Measurements from ENCODE around the gene RGS7.

The RGS7 gene

DNA sequence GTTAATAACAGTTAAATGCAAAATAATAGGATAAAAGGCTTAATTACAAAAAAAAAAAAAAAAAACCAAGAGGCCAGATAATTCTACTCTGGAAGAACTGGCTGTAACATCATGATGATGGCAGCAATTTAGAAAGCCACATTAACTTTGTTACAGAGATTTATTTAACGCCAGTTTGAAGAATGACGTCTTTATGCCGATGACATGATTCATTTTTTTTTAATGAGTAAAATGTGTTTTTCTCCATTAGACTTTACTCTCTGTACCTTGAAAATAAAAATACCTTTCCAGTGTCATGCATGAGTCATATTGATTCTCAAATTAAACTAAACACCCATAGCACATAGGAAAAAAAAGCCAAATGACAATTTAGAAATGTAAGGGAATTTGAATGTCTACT is 226.1 kb downstream of the RGS7 start:
- no peak for DNase-seq (ENCODE audit: low read depth)
- TF ChIP-seq, protein P1, sequence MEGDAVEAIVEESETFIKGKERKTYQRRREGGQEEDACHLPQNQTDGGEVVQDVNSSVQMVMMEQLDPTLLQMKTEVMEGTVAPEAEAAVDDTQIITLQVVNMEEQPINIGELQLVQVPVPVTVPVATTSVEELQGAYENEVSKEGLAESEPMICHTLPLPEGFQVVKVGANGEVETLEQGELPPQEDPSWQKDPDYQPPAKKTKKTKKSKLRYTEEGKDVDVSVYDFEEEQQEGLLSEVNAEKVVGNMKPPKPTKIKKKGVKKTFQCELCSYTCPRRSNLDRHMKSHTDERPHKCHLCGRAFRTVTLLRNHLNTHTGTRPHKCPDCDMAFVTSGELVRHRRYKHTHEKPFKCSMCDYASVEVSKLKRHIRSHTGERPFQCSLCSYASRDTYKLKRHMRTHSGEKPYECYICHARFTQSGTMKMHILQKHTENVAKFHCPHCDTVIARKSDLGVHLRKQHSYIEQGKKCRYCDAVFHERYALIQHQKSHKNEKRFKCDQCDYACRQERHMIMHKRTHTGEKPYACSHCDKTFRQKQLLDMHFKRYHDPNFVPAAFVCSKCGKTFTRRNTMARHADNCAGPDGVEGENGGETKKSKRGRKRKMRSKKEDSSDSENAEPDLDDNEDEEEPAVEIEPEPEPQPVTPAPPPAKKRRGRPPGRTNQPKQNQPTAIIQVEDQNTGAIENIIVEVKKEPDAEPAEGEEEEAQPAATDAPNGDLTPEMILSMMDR (IDR thresholded peaks at IDR 0.05; ENCODE audit: insufficient read depth, low read depth, low read length, missing control alignments), result no peak

DNA sequence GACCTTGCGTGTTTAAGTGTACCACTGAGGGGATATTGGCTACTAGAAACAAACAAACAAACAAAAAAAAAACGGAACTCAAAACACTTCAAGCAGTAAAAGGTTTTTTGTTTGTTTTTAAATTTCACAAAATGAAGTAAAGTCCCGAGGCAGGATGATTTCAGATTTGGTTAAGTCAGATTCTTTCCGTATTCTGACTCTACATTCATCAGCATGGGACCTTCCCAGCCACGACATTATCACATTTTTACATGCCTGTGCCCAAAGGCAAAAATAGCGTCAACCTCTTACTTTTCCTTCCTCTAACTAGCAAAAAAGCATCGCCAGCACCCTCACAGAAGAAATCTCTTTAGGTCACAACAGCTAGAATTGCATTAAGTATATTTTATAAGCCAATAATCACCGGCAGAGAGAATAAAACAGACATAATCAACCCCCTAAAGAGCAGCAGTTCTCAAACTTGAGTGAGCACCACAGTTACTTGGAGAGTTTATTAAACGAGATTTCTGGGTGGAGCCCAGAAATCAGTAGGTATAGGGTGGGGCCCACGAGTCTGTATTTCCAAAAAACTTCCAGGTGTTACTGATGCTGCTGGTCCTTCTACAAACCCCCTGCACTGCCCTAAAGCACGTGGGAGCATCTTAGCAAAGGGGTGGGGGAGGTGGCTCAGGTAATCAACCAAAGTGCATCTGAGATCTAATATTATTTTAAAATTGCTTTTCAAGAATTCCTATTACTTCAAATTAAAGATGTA is 227.6 kb downstream of the RGS7 start:
- no peak overlapping the region for H3K4me3 ChIP-seq (ENCODE audit: low read depth, low read length)
- DNase-seq (ENCODE audit: low read depth), result no peak
- TF ChIP-seq, protein P1 (IDR thresholded peaks at IDR 0.05; ENCODE audit: insufficient read depth, low read depth, low read length, missing control alignments), result no peak

More for the DNA sequence above, 226.1 kb downstream of the RGS7 start:
- H3K4me3 ChIP-seq (ENCODE audit: low read depth, low read length), result no peak overlapping the region

DNA sequence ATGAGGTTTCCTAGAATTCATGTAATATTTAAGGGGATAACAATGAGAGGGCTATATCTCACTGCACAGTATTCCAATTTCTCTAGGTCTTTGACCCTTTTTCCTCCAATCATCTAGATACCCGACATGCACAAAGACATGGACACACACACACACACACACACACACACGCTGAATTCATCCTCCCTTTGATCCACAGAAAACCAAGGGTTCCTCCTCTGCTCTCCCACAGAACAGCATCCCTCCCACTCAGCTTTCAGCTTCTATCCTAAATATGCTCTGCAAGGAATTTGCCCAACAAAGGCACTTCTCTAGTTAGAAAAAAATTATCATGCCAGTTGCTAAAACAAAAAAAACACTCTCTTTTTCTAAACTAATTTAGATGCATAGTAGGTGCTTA is 231.7 kb downstream of the RGS7 start:
- TF ChIP-seq, protein P1 (IDR thresholded peaks at IDR 0.05; ENCODE audit: insufficient read depth, low read depth, low read length, missing control alignments), result no peak
- no peak overlapping the region for H3K4me3 ChIP-seq (ENCODE audit: low read depth, low read length)
- DNase-seq (ENCODE audit: low read depth), result no peak

DNA sequence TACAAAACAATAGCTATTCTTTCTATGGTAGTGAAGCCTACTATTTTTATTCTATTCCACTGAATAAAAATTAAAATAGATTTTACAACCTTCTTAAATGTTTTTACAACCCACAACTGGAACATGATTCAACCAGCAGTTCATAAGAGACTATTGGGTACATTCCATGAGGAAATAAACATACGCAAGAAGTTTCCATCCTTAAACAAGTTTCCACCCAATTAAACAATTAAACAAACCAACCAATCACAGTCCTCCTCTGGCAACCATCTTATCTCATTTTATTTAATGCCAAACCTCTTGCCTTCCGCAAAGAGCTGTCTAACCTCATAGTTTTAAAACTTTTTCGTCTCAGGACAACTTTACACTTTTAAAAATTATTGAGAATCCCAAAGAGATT is 239.0 kb downstream of the RGS7 start:
- H3K4me3 ChIP-seq (ENCODE audit: low read depth, low read length), result no peak overlapping the region
- DNase-seq (ENCODE audit: low read depth), result no peak
- TF ChIP-seq, protein P1 (IDR thresholded peaks at IDR 0.05; ENCODE audit: insufficient read depth, low read depth, low read length, missing control alignments), result no peak

DNA sequence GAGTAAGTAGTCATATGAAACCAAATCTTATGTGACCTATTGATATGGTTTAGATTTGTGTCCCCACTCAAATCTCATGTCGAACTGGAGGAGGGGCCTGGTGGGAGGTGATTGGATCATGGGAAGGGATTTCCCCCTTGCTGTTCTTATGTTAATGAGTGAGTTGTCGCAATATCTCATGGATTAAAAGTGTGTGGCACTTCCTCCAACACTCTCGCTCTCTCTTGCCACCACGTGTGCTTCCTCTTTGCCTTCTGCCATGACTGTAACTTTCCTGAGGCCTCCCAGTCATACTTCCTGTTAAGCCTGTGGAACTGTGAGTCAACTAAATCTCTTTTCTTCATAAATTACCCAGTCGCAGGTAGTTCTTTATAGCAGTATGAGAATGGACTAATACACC is 241.2 kb downstream of the RGS7 start:
- H3K4me3 ChIP-seq (ENCODE audit: low read depth, low read length), result no peak overlapping the region
- no peak for DNase-seq (ENCODE audit: low read depth)
- TF ChIP-seq, protein P1 (IDR thresholded peaks at IDR 0.05; ENCODE audit: insufficient read depth, low read depth, low read length, missing control alignments), result no peak

DNA sequence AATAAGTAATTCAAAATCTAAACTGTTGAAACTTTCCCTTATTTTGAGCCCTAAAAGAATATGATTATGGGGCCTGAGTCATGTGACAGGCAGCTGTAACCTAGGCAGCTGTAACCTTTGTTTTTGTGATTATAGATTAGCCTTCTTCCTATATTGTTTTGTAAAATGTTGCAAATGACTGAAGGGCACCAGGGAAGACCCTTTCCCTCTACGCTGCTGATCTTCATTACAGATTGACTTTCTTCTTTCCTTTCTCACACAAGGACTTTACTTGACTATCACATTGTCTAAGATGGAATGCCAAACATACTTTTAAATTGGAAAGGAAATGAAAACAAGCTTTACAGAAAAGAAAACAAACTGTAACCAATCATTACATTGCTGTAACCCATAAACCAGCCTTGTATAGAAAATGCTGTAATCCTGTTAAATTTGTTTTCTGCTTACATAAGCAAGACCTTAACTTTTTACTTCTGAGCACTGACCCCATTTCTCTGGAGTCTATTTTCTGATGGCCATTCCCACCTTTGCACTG is 242.2 kb downstream of the RGS7 start:
- H3K4me3 ChIP-seq (ENCODE audit: low read depth, low read length), result no peak overlapping the region
- TF ChIP-seq, protein P1 (IDR thresholded peaks at IDR 0.05; ENCODE audit: insufficient read depth, low read depth, low read length, missing control alignments), result no peak
- no peak for DNase-seq (ENCODE audit: low read depth)

- H3K4me3 ChIP-seq (ENCODE audit: low read depth, low read length), result no peak overlapping the region
- TF ChIP-seq, protein P1 (IDR thresholded peaks at IDR 0.05; ENCODE audit: insufficient read depth, low read depth, low read length, missing control alignments), result no peak
- DNase-seq (ENCODE audit: low read depth), result no peak
Measured at GRCh38 chr1:241113557-241113956, 243.4 kb downstream of the RGS7 start.
